HG03432 (cell line): ENCODE results near the gene CBFA2T2.

Source experiments
- ATAC-seq: cut with Tn5 transposase; IDR thresholded peaks from one replicate; pipeline ENCODE4 v1.9.1; 2021; ENCODE audit warnings: mild to moderate bottlenecking, moderate library complexity; ENCODE audit not compliant: unreplicated experiment

Gene CBFA2T2

DNA sequence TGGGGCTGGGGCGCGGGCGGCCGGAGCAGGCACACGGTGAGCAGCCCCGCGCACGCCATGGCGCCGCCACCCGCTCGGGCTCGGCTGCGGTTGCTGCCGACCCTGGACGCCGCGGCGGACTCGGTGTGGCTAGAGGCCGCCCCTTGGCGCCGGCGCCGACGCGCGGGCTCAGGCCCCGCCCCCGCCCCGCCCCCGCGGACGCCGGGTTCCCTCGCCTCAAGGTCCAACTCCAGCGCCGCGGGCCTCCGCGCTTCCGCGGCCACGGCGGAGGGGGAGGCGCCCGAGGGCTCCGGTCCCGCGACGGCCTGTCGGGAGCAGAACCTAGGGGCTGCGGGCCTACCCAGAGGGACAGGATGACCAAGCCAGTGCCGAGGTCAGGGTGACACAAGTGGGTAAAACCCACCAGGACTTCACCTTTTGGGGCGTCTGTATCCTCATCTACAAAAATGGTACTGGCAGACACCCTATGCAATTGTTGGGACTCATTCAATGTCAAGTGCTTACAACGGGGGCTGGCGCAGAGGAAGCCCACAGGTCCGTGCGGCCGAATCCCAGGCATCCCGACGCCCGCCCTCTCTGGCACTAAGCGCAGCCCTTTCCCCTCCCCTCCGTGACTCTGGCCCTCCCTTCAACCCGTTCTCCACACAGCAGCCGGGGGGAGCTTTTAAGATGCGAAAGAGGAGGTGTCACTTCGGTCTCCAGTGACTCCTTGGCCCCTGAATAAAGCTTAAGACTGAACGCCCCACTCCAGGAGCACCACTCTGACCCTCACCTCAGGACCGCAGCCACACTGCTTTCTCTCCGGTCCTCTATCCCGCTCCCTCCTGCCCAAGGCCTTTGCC is 184.6 kb downstream of the CBFA2T2 start, which contains the start of gene NECAB3:
TSS of gene NECAB3 (minus strand) at position 135 of the 842 bp plus-strand sequence. CDS start at position 59, 76 bp downstream.
- peak; percentile 65 for ATAC-seq

DNA sequence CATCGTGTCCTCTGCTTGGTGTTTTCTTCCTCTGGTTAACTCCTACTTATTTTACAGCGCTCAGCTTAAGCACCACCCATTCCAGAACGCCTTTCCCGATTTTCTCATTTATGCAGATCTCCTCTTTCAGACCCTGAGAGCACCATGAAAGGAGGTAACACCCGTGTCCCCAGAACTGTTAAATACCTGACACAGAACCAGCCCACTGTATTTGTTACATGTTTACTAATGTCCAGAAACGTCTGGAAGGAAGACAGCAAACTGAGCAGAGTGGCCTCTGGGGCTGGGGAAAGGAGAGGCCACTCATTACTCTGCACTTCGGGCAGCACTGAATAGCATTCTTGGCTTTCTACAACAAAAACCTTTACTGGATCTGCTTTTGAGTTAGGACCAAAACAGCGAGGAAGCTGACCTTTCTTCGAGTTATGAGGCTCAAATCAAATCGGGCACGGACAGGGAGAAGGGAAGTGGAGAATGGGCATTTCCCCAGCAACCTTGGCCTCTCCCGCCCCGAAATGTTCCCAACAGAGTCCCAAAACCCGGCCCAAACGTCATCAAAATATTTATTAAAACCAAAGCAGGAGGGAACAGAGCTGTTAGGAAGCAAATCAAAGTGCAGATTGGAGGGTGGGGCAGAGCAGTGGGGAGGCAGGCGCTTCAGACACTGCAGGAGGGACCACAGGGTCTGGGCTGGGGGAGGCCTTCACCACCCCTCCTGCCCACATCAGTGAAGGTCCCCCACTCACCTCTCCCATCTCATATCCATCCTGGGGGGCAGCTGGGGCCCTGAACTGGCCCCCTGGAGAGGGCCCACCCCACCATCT is 185.5 kb downstream of the CBFA2T2 start:
- no peak for ATAC-seq

DNA sequence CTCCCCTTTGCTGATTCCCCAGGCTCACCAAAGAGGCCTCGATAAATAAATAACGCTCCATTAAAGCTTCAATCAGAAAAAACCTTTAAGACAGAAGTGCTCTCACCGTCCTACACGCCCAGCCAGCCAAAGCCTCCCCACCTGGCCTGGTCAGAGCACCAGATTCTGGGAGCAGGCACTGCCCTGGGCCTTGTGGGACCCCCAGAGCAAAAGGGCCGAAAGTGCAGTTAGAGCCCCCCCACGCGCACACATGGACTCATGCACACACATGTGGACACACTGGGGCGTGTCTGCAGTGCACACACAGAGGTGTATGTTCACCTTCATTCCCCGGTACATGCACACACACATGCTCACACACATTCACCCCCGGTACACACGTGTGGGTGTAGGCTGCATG is 186.2 kb downstream of the CBFA2T2 start:
- ATAC-seq: no peak

DNA sequence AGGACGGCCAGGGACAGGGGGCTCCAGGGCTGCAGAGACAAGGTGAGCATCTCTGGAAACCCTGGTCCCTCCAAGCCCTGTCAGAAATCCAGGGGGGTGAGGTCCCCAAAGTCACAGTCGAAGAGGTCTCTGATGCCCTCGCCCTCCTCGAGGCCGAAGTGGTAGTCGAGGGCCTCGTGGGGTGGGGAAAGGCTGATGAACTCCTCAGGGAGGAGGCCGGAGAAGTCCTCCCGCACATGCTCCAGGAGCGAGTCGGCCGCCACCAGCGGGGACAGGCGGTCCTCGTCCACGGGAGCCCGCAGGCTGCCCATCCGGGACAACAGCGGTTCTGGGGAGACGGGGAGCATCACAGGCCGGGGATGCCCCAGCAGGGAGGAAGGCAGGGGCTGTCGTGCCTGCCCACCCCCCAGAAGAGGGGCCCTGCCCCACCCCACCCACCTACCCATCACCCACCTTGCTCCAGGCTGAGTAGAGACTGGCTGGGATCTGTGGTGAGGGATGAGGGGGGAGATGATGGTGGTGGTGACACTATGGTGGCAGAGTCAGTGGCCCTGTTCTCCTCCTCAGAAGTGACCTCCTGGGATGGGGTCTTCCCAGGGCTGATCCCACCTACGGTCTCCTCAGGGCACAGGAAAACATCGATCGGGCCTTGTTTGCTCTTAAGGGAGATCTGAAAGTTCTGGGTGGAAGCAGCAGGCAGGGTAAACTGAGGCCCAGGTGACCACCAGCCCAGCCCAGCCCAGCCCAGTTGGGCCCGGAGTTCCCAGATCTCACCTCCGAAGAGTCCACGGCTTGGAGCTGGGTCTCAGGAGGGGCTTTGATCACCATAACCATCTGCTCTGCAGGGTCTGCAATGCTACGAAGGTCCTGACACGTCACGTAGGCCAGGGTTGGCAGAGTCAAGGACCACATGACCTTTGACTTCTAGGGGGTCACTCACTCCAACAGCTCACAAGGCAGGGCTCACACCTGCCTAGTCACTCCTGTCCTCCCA is 187.1 kb downstream of the CBFA2T2 start:
- no peak for ATAC-seq

DNA sequence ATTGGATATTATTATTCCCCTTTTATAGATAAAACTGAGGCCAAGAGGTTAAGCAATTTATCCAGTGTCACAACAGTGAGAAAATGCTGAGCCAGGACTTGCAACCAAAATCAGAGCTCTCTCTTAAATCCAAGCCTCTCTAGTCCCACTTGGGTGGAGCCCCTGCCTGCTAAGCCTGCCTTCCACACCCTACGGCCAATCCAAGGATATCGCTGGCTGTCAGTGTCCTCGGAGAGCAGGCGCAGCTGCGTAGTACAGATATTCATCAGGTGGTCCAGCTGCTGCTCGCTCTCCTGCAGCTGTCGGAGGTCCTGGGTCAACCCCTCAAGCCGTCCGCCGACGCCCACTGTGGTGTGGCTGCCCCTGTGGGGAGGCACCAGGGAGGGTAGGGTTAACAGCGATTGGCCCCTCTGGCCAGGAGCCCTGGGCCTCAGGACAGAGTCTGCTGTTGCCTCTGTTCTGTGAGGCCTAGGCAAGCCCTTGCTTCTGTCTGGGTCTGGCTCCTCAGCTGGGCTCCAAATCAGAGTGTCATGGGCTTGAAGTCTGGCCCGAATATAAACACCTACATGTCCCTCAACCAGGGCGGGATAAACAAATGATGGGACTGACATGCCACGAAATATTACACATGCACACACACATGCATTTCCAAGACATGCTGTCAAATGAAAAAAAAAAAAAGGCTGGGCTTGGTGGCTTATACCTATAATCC is 188.3 kb downstream of the CBFA2T2 start:
- no peak for ATAC-seq

DNA sequence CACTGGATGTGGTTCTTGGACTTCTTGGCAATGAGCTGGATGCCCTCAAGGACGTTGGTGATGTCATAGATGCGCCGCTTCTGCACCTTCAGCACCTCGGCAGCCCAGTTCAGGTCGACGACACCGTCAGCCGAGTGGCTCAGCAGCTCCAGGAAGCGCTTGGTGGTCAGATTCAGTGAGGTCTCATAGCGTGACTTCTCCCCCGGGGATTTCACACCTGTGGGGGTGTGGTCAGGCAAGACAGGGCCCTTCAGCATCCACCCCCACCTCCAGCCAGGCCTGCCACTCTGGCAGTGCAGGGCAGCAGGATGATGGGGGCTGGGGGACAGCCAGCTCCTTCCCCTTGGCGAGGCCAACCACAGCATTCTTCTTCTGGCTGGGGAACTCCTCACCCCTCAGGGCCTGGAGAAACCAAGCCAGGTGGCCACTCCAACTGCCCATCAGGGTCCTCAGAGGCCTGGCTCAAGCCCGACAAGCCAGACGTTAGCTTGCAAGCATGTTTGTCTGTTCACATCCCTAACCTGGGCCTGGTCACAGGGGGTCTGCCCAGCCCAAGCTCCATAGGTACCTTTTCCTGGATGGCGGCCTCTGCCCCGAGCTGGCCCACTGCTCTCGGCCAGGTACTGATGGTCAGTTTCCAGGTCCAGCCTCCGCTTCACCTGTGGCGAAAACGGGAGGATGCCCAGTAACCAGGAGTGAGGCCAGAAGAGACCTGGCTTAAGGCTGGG is 190.0 kb downstream of the CBFA2T2 start:
- peak; percentile 59 for ATAC-seq

DNA sequence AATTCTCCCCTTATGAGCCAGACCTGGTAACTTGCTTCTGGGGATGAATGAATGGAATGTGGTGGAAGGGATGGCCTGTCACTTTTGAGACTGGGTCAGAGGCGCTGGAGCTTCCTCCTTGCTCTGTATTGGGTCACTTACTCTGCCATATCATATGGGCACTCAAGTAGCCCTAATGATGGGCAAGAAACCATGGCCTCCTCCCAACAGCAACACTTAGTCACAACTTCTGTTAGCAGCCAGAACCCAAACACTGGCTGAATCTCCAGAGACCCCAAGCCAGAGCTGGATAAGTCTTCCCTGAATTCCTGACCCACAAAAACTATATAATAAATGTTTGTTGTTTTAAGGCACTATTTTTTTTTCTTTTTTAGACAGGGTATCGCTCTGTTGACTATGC is 190.8 kb downstream of the CBFA2T2 start:
- ATAC-seq: no peak

DNA sequence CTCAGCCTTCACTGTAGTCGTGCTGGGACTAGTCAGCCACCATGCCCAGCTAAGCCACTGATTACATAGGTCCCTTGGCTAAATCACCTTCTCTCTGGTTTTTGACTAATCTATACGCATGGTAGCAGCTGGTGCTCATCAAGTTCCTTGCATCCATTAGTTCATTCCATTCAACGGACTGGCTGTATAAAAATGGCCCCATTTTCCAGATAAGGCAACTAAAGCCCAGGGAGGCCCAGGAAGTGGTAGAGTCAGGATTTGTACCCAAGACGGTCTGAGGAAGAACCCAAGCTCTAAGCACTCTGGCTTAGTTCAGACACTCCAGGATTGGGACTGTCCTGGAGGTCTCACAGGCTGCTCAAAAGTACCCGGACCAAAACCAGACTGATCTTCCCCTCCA is 191.4 kb downstream of the CBFA2T2 start:
- no peak for ATAC-seq

DNA sequence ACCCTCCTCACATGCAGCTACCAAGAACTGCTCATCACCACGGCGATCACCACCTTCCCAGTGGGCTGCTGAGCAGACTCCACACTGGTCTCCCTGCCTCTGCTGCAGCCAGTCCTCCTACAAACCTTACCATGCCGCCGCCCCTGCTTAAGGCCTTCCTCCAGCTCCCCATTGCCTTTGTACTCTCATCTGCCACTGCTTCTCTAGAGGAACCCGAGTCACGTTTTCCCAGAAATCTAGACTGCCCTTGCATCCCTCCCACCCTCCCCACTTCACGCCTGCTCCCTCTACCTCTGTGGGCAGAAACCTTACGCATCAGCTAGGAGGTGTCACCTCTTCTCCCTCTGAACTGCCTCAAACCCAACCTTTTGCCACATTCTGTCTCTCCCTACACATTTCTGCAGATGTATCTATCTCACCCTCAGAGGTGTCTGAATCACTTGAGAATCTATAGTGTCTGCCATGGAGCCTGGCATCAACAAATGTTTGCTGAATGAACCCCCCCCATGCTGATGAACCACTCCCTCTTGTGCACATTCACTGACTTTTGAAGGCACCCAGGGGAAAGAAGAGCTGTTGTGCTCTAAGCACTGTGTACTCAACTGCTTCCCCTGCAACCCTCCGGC is 191.9 kb downstream of the CBFA2T2 start:
- ATAC-seq: no peak

DNA sequence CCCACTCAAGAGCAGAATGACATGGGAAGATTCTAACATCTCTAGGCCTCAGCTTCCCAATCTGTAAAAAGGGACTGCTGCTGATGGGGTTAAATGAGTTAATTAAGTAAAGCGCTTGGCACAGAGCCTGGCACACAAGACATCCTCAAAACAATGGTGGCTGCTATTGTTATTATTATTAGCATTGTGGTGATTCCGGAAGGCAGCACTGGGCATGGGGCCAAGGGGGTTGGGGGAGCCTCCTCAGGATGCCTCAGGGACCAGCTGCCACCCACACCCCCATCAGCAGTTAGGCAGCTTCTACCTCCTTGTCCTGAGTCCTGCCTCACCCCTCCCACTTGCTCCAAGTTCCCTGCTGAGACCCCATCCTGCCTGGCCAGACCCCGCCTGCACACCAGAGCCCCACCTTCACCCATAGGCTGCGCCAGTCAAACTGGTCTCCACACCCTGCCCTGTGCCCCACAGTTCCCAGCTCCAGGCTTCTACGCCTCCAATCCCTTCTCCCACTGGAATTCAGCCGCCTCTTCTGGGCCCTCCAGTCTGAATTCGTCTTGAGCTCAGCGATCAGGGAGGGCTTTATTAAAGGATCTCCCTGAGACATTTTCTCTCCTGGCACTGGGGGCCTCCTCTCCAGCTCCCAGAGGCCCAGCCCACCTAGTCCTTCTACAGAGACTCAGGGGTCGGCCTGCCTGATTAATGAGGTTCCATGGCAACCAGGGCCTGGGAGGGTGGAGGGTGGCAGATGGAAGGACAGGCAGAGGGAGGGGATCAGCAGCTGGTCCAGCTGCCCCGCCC is 194.8 kb downstream of the CBFA2T2 start:
- no peak for ATAC-seq

DNA sequence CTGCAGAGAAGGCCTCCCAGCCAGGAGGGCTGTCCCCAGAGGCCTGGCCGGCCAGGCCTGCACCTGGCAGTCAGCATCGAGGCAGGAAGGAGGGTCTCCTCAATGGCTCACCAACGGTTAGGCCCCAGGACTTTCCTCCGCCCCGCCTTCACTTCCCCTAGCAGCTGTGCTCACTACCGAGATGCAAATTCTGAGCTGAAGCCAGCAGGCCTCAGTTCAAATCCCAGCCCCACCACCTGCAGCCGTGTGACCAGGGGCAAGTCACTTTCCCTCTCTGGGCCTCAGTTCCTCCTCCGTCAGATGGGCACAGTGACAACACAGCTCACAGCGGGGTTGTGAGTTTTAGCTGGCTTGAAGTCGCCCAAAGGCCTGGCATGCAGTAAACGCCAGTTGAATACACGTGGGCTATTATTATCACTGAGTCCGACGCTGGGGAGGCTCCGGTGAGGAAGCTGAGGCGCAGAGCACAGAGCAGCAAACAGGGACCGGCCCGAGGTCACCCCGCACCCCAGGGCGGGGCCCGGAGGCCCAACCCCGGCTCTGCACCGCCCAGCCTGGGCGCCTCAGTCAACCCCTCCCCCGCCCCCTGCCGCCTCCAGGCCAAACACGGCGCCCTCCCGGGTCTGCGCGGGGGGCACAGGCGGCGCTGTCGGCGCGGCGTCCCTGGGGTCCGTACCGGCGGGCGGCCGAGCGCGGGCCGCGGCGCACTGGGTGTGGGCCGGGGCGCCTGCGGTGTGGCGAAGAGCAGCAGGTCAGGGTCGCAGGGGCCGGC is 195.6 kb downstream of the CBFA2T2 start:
- peak; percentile 40 for ATAC-seq

DNA sequence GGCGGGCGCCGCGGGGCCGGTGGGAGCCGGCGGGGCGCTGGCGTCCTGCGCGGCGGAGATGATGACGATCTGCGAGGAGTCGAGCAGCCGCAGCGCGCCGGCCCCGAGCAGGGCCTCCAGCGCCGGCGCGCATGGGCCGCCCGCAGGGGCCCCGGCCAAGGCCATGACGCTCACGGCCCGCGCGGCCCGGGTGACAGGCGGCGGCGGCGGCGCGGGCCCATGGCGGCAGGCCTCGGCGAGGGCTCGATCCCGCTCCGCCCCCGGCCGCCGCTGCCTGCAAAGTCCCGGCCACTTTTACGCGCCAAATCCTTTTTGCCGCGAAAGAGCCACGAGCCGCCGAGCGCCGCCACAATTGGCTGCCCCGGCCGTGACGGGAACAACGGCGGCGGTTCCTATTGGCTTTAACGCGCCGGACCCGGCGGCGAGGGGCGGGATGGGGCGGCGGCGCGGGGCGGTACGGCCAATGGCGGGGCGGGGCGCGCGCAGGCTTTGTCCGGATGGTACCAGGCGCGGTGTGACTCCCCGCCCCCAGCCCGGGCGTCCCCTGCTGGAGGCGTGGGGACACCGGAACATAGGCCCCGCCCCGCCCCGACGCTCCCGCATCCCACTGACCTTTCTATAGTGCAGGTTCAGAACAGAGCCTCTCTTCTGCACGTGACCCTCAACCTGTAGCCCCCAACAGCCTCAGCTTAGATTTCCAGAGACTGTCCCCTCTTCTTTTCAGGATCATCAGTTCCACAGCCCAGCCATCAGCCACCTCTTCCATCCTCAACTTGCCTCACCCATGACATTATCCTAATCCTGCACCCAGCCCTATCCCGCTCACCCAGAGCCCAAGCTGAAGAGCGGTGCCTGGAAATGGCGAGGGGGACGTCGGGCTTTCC is 196.4 kb downstream of the CBFA2T2 start, which contains the start of gene E2F1:
TSS of gene E2F1 (minus strand) at position 286 of the 884 bp plus-strand sequence. CDS start at position 165, 121 bp downstream.
- peak; percentile 86 for ATAC-seq

DNA sequence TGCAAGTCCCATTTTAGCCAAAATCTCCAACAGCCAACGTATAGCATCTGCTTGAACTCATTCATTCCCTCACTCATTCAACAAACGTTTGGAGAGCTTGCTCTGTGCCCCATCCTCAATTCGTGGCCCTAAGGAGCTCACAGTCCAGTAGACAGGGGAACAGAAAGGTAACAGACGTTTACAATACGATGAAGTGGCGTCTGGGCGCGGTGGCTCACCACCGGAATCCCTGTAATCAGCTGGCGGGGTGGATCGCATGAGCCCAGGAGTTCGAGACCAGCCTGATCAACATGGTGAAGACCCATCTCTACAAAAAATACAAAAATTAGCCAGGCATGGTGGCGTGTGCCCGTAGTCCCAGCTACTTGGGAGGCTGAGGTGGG is 197.1 kb downstream of the CBFA2T2 start:
- ATAC-seq: no peak

DNA sequence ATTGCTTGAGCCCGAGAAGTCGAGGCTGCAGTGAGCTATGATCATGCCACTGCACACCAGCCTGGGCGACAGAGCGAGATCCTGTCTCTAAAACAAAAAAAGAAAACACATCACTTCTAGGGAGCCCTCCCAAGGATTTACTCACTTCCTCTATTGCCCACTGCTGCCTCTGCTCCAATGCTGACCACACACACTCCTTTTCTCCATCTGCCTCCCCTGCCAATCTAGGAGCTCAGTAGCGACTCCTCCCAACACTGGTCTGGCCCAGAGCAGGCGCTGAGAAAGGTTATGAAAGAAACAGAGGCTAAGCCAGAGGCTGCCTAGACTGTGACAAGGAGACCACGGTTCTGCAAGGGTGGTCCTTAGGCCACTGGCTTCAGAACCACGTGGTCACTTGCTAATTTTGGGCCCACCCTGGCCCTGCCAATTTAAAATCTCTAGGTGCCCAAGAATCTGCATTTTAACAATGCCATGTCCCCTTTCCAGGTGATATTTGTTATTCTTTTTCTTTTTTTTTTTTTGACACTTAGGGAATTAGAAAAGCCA is 197.5 kb downstream of the CBFA2T2 start:
- ATAC-seq: no peak

DNA sequence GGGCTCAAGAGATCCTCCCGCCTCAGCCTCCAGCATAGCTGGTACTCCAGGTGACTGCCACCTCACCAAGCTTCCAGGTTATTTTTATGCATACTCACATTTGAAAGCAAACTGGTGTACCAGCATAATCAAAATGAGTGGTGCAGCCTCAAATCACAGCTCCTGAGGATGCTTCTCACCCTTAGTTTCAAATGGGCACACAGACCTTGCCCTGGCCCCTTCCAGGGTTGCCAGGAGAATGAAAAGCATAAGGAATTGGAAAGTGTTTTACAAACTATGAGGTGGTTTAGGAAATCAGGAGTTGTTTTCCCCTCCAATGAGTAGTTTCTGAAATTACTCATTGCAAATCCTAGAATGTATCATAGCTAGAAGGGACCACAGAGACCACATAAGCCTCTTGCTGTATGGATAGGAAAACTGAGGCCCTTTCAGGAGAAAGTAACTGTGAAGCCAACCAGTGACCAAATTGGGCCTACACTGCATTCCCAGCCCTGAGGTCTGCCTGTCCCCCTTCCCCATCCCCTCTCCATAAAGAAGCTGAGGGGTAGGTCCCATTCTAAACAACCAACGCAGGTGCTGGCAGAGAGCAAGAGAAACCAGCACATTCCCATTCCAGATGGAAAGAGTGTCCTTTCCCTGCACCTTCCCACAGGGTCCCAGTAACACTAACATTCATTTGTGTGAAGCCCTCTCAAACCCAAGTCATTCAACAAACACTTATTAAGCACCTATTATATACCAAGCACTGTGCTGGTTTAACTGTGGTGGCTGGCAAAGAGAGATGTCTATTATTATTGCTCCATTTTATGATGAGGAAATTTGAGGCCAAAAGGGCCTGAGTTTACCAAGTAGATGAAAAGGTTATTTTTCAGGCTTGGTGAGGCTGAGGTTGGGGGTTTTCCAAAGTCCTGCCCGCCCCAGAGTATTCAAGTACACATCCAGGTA is 198.4 kb downstream of the CBFA2T2 start:
- no peak for ATAC-seq
